ENCODE data around the gene CARD10.

Gene CARD10

GRCh38 chr22:37525746-37526350 is 6.6 kb upstream of the CARD10 start:
- DNase-seq: no peak

DNA sequence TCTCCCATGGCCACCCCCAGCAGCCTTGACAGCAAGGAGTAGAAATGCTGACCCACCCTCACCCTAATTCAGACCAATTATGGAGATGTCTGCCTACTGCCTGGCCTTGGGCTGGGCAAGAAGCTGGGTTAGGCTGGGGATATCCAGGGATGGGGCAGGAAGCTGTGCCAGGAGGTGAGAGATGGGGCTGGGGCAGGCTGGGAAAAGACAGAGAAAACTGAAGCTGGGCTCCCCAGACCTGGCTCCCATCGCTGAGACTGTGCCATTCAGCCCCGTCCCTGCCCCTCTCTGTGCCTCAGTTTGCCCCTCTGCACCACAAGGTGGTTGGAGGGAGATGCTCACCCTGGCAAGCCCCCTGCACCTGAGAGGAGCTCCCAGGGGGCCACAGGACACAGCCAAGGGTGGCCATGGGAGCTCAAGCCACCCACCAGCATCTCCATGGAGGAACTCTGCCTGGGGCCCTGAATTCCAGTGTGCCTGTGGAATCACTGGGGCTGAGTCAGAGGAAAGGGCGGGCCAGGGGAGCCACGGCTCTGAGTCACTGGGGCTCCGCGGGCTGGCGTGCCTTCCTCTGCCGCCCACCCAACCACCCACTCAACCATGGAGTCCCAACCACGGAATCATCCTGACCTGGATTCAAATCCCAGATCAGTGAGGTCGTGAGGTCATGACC is 6.0 kb upstream of the CARD10 start:
- DNase-seq: no peak

DNA sequence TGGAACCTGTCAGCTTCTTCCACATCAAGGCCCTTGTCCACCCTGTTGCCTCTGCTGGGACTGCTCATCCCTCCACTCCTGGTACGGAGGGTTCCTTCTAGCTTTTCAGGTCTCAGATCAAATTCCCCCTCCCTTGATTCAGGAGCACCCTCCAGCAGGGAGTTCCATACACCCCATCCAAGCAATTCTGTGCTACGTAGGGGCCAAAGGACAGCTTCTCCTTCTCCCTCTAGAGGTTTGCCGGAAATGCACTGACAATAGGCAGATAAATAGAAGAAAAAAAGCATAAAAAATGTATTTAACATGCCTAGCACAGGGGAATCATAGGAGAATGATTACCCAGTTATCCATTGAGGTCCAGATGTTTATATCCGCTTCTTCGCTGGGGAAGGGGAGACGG is 3.3 kb upstream of the CARD10 start:
- DNase-seq: no peak

DNA sequence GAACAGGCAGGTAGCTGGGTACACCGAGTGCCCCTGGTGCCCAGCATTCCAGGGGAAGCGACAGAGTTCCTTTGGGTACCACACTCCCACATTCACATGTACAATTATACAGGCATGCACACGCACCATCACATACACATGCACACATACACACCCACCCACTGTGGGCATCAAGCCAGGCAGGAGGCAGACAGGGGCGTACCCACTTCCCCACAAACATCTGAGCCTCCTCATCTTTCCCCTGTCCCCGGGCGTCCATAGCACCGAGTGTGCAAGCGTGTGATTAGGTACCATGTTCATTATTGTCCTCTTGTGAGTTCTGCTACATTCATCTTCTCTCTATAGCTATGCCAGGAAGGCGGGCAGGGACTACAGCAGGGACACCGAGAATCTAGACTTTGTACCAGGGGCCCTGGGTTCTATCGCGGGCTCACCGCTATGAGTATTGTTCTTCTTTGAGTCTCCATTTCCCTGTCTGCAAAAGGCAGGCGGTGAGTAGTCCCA is 2.1 kb upstream of the CARD10 start:
- DNase-seq: no peak

GRCh38 chr22:37520776-37521191 is 1.6 kb upstream of the CARD10 start:
- no peak for DNase-seq

DNA sequence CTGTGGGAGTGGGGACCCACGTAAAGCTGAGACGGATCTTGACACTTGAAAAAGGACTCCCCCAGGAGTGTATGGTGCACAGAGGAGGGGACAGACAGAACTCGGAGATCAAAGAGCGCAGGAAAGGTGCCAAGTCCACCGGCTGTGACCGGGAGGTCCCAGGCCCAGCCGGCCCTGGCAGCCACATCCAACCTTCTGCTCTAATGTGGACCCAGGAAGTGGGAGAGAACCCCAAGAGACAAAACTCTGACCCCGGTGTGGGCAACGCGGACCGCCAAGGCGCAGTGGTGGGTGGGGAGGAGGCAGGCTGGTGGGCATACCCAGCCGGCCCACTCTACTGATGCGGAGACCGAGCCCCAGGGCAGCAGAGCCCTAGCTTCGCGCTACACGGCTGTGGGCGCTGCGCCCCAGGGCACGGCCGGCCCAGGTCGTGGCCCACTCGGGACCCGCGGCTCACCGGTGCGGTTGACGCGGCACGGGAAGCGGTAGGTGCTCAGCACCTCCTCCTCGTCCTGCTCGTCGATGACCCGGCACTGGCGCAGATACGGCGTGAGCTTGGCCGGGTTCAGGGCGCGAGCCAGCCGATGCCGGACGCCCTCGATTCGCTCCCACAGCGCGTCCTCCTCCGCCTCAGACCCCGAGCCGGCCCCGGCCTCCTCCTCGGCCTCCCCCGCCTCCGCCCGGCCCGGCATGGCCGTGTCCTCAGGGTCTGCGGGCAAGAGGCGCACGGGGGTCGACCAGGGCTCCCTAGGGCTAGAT is 527 bp downstream of the CARD10 start:
- DNase-seq: no peak

DNA sequence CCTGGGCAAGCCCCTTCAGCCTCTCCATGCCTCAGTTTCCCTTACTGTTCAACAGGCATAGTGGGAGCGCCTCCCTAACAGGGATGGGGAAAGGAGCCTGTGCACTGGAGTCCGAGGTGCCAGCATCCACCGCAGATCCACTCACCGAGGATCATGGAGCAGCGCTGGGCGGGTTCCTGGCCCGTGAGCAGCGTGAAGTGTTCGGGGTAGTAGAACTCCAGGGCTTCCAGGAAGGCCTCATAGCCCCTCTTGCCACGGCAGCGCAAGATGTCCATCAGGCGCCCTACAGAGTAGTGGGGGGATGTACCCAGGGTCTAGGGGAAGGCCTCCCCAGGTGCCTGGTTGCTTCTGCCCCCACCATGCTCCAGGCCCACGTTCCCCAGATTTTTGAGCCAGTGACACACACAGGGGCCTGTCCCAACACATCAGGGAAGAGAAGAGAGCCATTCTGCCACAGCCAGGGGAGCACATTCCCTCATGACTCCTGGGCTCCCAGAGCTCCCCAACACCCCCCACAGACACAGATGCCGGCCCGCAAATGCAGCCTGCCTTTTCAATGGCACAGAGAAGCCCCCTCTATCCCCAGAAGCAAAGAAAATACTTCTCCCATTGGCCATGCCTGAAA is 1.3 kb downstream of the CARD10 start:
- DNase-seq: no peak

- DNase-seq: no peak
These were observed 2.8 kb downstream of the CARD10 start for GRCh38 chr22:37516456-37516855.

GRCh38 chr22:37515901-37516300 is 3.3 kb downstream of the CARD10 start:
- DNase-seq: no peak

DNA sequence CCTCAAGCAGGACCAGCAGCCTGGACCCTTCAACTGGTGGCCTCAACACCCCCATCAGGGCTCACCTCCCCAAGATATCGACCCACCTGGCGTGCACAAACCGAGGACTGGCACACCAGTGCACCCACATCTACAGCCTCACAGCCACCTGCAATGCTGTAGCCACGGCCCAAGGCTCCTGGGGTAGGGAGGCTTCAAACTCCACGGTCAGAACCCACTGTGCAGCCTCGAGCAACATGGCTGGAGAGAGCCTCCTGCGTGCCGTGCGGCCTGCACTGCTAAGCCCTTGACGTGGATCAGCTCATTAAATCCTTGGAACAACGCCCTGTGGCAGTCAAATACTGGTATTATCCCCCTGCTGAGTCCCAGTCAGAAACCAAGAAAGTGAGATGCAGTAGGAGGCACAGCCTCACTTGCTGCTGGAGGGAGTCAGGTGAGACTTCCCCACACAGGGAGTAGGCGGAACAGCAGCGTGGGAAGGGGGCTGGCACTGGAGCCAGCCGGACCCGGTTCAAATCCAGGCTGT is 4.6 kb downstream of the CARD10 start:
- no peak for DNase-seq

GRCh38 chr22:37511395-37512104 is 7.7 kb downstream of the CARD10 start:
- DNase-seq: no peak

DNA sequence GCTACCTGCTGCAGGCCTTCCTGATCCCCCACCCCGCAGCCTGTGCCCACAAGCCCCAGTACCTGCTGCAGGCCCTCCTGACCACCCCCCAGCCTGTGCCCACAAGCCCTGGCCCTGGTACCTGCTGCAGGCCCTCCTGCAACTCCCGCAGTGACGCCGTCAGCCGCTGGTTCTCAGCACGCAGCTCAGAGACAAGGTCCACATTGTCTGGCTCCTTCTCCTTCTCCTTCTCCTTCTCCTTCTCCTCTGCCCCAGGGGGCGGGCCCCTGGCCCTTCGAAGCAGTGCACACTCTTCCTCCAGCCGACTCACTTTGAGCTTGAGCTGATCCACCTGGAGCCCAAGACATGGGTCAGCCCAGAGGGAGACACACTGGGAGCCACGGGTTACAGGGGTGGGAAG is 9.1 kb downstream of the CARD10 start:
- no peak for DNase-seq

DNA sequence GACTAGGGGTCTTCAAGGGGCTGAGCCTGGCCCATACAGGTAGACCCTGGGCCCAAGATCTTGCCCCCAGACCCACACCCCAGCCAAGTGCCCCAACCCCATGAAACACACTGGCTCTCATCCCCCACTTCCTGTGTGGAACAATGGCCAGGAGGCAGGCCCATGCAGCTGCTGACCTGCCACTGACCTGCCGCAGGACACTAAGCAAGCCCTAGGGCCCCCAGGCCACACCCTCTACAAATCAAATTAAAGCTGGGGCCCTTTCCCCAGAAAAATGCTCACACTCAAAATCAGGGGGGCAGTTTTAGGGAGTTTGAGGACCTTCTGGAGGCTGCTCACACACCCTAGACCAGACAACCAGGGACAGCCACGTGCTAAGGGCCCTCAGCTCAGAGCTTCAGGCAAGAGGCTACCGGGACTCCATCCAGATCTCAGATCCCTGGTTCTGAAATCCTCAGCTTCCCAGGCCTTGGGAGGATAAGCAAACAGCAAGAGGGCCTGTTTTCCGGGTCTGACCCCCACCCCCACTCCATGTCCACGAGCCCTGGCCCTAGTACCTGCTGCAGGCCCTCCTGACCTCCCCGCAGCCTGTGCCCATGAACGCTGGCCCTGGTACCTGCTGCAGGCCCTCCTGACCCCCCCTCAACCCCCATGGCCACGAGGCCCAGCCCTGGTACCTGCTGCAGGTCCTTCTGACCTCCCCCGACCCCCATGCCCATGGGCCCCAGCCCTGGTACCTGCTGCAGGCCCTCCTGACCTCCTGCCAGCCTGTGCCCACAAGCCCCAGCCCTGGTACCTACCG is 10.0 kb downstream of the CARD10 start:
- DNase-seq: no peak

DNA sequence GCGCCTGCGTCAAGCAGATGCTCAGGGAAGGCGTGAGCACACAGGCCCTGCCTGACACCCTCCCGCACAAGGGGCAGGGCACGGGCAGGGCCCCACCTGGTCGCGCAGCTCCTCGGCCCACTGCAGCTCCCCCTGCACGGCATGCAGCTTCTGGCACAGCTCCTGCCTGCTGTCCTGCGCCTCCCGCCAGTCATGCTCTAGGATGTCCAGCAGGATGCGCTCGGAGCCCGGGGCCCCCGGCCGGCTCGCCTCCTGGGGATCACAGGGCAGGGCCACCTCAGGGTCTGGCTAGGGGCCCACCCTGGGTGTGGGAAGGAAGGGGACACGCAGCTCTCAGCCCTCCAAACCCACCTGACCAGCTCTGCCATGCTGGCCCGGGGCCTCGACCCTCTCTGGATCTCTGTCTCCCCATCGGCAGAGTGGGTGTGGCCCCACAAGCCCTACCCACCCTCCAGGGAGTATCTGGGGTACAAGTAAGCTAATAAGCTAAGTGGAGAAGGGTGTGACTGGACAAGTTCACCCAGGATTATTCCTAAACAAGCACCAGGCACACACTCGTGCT is 10.7 kb downstream of the CARD10 start:
- no peak for DNase-seq

- no peak for DNase-seq
These were observed 11.5 kb downstream of the CARD10 start for GRCh38 chr22:37507731-37508130.

- DNase-seq: no peak
These were observed 13.2 kb downstream of the CARD10 start for GRCh38 chr22:37505989-37506388.

GRCh38 chr22:37505565-37505964 is 13.7 kb downstream of the CARD10 start:
- no peak for DNase-seq

DNA sequence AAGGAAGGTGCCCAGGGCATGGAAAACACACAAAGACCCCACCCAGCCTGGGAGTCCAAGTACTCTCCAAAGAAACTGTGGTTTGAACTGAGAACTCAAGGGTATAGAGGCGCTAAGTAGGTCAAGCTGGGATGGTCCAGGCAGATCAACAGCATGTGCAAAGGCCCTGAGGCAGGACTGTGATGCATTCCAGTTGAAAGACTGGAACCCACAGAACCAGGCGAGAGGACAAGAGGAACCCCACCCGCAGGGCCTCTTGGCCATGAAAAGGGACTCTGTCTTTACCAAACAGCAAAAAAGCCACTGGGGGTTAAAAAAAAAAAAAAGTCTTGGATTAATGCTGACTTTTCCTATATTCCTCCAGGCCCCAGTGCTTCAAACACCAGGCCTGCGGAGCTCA is 14.3 kb downstream of the CARD10 start:
- no peak for DNase-seq

DNA sequence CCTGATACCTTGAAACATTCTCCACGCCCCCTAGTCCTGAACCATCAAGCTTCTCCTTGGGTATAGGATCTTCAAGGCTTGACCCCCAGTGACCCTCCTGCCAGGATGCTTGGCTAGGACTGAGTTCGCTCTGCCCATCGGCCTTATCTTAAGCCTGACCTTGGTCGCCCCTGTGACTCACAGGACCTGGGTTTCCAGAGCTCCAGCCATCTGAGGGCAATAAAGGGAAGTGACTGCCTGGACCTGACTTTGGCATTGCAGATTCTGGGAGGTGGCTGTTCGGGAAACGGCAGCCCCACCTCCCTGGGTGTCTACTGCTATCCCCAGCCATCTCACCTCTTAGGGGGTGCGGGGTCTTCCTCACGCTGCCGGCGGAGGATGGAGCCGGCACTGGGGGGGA is 15.4 kb downstream of the CARD10 start:
- DNase-seq: no peak

DNA sequence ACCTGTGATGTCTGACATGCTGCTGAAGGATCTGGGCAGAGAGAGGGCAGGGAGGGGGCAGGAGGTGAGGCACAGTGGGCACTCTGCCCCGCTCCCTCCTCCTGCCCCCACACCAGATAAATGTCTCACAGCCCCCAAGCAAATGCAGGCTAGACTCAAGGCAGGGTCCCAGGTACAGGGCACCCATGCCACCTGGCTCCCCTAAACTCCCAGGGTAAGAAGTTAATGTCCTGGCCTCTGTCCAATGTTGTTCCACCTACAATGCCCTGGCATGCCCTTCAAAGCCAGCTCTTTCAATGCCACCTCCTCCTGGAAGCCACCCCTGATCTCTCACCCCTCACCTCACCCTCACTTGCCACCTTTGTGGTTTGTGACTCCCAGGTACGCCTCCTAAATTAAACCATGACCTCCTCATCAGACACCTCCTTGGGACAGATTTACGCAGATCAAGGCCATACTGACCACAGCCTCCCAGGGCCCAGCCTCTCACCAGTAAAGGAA is 16.0 kb downstream of the CARD10 start:
- no peak for DNase-seq

Measured in activated CD4-positive, alpha-beta T cell treated with anti-CD3 and anti-CD28 coated beads, Interleukin-10, Interleukin-2, amounts not matched to agents 100 ng/mL and 50 ng/mL, durations not matched to agents 16 hours and 8 hours (primary cell).